Activated CD4-positive, alpha-beta T cell treated with anti-CD3 and anti-CD28 coated beads, Interleukin-2, amount 50 U/mL, for 16 hours (primary cell): Measurements from ENCODE around the gene AXIN2.

ENCODE experiments used
- DNase-seq: peaks from one replicate; pipeline ENCODE4 v3.0.0-alpha.2; 2020

The AXIN2 gene

GRCh38 chr17:65553009-65553645, 8.3 kb downstream of the AXIN2 start:
- DNase-seq, result peak; percentile 55

- no peak for DNase-seq
These were observed 9.2 kb downstream of the AXIN2 start for GRCh38 chr17:65552214-65552613.

DNA sequence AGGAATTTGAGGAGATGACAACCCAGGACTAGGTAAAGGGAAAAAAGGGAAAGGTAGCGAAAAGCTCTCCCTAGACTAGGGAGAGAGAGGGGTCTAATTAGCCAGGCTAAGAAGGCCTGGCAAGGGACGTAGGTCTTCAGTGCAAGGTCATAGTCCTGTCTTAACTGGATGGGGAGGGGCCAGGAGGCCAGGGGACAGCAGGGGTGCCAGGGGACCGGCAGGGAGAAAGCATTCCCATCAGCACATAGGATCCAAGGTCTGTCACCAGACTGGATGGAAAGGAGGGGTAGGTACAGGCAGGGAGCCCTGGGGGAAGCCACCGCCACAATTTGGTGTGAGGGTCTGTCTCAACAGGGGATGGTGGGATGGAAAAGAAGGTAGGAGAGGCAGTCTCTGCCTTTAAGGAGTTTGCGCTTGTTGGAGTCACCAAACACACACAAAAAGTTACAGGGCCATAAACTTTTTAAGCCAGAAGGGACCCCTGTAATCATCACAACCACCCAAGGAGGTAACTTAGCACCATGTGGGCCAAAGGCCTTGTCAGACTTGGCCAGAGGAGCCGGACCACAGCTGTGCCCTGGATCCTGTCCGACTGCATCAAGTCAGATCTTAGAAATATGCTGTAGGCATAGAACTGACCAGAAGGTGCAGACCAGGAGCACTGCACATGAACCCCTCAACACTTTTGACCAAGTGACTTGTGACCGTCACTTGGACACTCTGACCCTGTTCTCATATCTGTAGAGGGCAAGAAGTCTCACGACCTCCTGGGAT, 10.0 kb downstream of the AXIN2 start:
- DNase-seq, result no peak

DNA sequence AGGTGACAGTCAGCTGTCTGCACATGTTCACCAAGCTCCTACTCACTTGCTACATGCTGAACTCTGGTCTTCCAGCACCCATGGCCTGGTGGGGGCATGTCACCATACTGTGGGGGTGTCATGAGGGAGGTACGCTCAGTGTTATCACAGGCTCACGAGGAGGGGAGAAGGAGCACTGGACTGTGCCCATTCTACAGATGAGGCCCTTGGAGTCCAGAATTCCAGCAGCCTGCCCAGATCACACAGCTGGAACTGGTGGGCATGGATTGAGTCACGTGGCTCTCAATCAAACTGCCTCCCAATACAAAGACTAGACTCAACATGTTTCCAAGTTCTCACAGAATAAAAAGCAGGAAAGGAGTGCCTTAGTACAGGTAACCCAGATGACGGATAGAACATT, 10.7 kb downstream of the AXIN2 start:
- no peak for DNase-seq

GRCh38 chr17:65550075-65550662, 11.3 kb downstream of the AXIN2 start:
- DNase-seq, result no peak

DNA sequence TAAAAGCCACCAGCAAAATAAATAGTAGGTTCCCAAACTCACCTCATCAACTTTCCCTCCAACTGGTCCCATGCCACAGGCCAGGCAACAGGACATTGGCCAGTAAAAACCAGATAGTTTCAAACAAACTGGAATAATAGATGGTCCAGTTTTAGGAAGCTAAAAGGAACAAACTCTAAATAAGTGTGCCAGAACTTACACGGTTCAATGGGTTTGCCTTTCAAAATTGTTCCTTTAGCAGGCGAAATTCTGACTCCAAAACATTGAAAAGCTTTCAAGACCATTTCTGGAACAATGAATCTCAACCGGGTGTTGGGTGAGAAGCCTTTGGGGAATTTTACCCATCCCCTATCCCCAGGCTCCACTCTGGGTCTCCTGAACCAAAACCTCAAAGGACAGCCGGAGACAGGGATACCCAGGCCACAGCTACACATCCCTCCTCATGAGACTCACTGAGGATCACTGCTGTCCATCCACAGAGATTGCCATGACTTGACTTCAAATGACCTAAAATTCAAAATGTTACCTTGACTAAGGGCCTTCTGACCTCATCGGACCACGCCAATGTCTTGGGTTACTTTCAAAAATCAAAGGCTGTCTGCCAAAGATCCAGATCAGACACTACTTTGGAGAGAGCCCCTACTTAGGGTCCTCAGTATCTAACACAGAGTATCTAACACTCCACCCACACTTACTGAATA, 13.0 kb downstream of the AXIN2 start:
- no peak for DNase-seq

- DNase-seq, result no peak
These were observed 14.2 kb downstream of the AXIN2 start for GRCh38 chr17:65547253-65547670.

DNA sequence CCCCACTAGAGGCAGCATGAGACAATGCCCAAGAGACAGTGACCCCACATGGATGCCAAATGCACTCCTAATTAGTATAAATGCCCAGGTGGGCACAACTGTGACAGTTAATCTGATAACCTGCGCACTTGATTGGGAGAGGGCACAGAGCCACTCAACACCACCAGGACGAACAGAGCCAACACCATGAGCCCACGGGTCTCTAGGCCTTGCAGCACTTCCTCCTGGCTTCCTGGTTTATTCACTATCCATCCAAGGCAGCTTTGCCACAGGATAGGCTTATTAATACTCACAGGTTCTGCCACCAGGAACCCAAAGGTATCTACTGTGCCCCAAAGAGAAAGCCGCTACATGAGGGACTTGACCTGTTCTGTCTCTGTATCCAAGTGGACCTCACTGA, 14.9 kb downstream of the AXIN2 start:
- no peak for DNase-seq

- DNase-seq, result no peak
These were observed 15.5 kb downstream of the AXIN2 start for GRCh38 chr17:65545705-65546523.

DNA sequence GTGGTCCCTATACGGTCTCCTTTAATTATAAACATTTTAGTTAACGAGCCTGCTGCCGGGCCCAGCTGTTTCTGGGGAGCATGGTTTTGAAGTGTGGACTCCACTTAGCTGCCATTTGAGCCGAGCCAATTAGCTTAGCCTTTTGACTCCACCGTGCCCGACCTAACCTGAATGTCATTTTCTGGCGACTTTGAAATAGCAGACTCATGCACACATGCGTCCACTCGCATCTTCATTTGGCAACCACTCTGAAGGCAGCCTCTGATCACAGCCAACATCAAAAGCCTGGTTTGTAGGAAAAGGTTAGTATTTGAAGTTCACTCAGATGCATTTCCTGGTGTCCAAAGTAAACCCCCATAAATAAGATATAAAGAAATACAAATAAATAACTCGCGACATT, 16.8 kb downstream of the AXIN2 start:
- no peak for DNase-seq

- DNase-seq, result no peak
These were observed 18.8 kb downstream of the AXIN2 start for GRCh38 chr17:65542610-65543009.

DNA sequence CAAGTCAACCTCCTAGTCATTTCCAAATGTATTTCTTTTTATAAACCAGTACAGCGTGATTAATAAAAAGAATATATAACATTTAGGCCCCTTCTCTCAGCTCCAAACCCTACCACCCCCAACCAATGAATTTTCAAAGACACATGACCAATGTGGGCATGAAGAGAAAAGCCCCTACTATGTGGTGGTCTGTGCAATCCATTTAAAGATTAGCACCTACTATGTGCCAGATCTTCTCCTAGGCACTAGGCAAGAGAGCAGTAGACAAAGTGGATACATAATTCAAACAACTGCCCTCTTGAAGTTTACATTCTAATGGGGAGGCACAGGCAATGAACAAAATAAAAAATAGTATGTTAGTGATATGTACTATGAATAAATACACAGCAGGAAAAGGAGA, 19.4 kb downstream of the AXIN2 start:
- no peak for DNase-seq

- no peak for DNase-seq
These were observed 20.0 kb downstream of the AXIN2 start for GRCh38 chr17:65541453-65541852.

- no peak for DNase-seq
These were observed 21.7 kb downstream of the AXIN2 start for GRCh38 chr17:65539630-65540266.

DNA sequence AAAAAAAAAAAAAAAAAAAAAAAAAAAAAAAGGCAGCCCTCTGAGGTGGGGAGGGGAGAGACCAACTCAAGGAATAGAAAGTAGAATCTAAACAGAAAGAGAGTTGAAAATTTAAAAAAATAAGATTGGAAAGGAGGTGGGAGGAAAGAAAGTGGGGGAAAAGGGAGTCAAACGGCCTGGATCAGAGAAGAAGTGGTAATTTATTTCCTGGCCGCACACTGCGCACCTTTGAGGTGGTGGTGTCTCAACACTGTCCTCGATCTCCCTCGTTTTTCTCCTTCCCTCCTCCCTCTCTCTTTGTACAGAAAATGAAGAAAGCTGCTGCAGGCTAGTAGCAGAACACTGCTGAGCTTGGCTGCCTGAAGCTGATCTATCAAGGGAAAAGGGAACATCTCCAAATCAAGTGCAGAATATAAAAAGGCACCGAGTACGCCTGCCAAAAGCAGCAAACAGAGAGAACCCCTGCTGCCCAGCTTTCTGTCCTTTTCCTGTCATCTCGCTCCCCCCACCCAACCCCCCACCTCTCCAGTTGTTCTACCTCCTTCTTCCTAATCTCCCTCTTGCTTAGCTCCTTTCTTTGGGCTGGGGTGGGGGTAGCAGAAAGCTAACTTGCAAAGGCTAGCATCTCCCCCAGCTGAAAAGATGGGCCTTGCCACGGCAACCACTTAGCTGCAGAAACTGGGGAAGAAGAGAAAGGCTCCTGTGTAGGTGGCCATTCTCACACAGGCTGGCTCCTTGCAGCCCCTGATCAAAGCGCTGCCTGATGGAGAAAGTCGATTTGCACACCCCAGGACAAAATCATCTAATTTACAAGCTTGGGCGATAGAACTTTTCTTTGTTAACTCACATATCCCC, 22.5 kb downstream of the AXIN2 start:
- no peak for DNase-seq

DNA sequence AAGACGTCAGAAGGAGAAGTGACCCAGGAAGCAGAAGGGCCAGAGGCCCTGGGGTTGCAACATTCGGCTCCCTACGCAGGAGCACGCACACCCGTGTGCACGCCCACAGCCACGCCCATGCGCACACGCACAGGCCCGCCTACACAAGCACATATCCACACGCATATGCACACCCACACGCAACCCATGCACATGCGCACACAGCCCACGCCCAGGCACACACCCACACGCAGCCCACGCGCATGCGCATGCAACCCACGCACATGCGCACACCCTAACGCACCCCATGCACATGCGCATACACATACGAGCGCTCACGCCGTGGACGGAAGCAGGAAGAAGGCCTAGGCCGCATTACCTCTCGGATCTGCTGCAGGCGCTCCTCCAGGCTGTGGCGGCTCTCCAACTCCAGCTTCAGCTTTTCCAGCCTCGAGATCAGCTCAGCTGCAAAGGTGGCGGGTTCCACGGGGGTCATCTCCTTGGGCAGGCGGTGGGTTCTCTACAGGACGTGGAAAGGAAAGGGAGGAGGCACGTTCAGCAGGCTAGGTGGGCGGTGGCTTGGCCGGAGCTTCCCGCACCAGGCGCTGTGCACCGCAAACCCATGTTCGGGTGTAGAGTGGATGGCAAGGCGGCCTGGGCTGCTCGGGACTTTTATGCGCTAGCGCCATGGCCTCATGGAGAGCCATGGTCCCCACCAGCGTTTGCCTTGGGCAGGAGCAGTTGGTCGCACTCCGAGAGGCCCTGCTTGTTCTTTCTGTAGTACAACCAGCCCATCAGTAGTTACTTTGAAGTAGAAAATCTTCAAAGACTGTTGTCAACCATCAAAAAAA, 23.4 kb downstream of the AXIN2 start:
- peak; percentile 50 for DNase-seq

DNA sequence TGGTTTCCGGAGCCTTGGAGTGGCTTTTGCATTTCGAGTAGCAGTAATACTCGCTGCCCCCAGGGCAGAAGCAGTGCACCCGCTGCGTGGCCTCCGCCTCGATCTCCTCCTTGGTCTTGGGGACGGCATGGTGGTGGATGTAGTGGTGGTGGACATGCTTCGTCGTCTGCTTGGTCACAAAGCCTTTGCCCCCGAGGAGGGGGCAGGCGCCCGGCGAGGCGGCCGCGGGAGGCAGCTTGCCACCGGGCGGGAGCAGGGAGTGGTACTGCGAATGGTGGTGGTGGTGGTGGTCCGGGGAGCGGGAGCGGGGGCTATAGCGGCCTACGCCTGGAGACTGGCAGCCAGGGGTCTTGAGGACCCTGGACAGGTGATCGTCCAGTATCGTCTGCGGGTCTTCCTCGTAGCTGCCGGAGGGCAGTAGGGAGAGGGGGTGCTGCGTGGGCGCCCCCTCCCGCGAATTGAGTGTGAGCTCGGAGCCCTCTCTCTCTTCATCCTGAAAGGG, 24.1 kb downstream of the AXIN2 start:
- no peak for DNase-seq

DNA sequence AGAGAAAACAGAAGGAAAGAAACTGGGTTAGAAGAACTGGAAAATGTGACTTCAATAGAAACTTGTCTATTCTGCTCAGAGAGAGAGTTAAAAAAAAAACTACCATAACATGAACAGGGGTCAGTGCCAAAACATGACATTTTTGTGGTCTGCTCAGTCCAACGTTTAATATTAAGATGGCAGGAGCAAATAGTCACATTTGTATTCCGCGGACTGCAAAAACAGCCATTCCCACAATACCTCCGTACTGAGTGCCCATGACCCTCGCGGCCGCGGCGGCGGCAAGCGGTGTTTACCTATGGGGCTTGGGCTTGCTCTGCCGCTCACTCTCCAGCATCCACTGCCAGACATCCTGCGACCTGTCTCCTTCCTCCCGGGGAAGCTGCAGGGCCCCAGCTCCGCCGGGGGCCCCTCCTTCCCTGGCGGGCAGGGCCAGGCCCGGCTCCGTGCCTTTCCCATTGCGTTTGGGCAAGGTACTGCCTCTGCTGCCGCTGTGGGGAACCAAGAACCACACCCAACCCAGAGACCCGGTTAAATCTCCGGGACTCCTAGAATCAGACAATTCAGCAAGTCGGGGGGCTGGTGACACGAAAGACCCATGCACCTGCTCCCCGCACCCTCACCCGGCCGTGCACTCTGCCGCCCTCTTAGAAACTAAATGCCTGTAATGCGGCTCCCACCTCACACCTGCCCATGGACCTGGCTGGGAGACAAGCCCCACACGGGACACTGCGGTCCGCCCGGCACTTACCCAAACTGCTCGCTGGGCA, 24.7 kb downstream of the AXIN2 start:
- DNase-seq, result no peak
